HFF-Myc (cell line): ENCODE results near the gene LSP1.

Experiments
- DNase-seq: peaks from one replicate; pipeline ENCODE4 v3.0.0-alpha.2; 2011; ENCODE audit warnings: low read depth; ENCODE audit errors: extremely low read depth
- H3K4me3 ChIP-seq: replicated peaks from 2 replicates; pipeline ENCODE4 v1.5.1; 2011; ENCODE audit warnings: low read depth, mild to moderate bottlenecking, control low read depth, low read length
- CTCF ChIP-seq: IDR thresholded peaks from 2 replicates; pipeline ENCODE4 v1.5.1; 2012; ENCODE audit warnings: mild to moderate bottlenecking, low read depth, low read length, control low read depth; ENCODE audit errors: missing control alignments

The LSP1 gene

GRCh38 chr11:1888347-1888753, 35.5 kb downstream of the LSP1 start:
- no peak overlapping the region for H3K4me3 ChIP-seq
- no peak for TF ChIP-seq CTCF
- no peak for DNase-seq

GRCh38 chr11:1888811-1889210, 35.9 kb downstream of the LSP1 start:
- DNase-seq: no peak
- TF ChIP-seq CTCF: no peak
- no peak overlapping the region for H3K4me3 ChIP-seq

GRCh38 chr11:1889224-1889930, 36.5 kb downstream of the LSP1 start:
- DNase-seq: no peak
- TF ChIP-seq CTCF: no peak
- H3K4me3 ChIP-seq: no peak overlapping the region

- DNase-seq: no peak
- no peak overlapping the region for H3K4me3 ChIP-seq
- TF ChIP-seq CTCF: no peak
Measured at GRCh38 chr11:1889941-1890855, 37.3 kb downstream of the LSP1 start.

GRCh38 chr11:1890856-1891830, 38.3 kb downstream of the LSP1 start:
- DNase-seq: no peak

More at GRCh38 chr11:1890856-1891830, 38.3 kb downstream of the LSP1 start:
- no peak for TF ChIP-seq CTCF
- no peak overlapping the region for H3K4me3 ChIP-seq
